ENCODE data around the gene CRADD.
"Not testable (repeated sequence)": the region's sequence is repeated elsewhere in the genome, so short reads cannot be mapped to it uniquely, and the experiment has no call there.

CRADD gene

GRCh38 chr12:93638954-93639353 lies 38.2 kb upstream of the CRADD start:
- no peaks in the 10 kb centered on the region for H3K36me3 ChIP-seq
- H3K4me3 ChIP-seq = no peak overlapping the region
- H3K9me3 ChIP-seq = no peaks in the 10 kb centered on the region
- no peaks in the 10 kb centered on the region for H3K27me3 ChIP-seq
- no peaks in the 10 kb centered on the region for H3K4me1 ChIP-seq
- no peak overlapping the region for H3K27ac ChIP-seq
- intact Hi-C loops (cut with DNase I; ENCODE audit: low total_unique reads) = no loop called here
- TF ChIP-seq CTCF (IDR thresholded peaks at IDR 0.05) = no peak
- no peak for DNase-seq

GRCh38 chr12:93639406-93639805 lies 37.8 kb upstream of the CRADD start:
- Histone ChIP-seq H3K4me1 (no peaks in the 10 kb centered on the region), H3K27ac (no peak overlapping the region), H3K4me3 (no peak overlapping the region), H3K36me3 (no peaks in the 10 kb centered on the region), H3K9me3 (no peaks in the 10 kb centered on the region), H3K27me3 (no peaks in the 10 kb centered on the region)
- TF ChIP-seq CTCF (IDR thresholded peaks at IDR 0.05) = no peak
- no peak for DNase-seq
- intact Hi-C loops (cut with DNase I; ENCODE audit: low total_unique reads) = no loop called here

GRCh38 chr12:93641380-93641779 lies 35.8 kb upstream of the CRADD start:
- H3K27me3 ChIP-seq; intact Hi-C loops (cut with DNase I; ENCODE audit: low total_unique reads); H3K4me1 ChIP-seq; H3K36me3 ChIP-seq; DNase-seq; H3K27ac ChIP-seq; H3K9me3 ChIP-seq; H3K4me3 ChIP-seq: not testable (repeated sequence)

- intact Hi-C loops (cut with DNase I; ENCODE audit: low total_unique reads) = no loop called here
- Histone ChIP-seq H3K4me3 (no peak overlapping the region), H3K27ac (no peak overlapping the region), H3K27me3 (no peaks in the 10 kb centered on the region), H3K4me1 (no peaks in the 10 kb centered on the region), H3K9me3 (no peaks in the 10 kb centered on the region), H3K36me3 (no peaks in the 10 kb centered on the region)
- no peak for TF ChIP-seq CTCF (IDR thresholded peaks at IDR 0.05)
- DNase-seq = no peak
Observed at GRCh38 chr12:93642751-93643150, 34.4 kb upstream of the CRADD start.

GRCh38 chr12:93645702-93646101 lies 31.5 kb upstream of the CRADD start:
- no peak for TF ChIP-seq CTCF (IDR thresholded peaks at IDR 0.05)
- H3K4me3 ChIP-seq = no peak overlapping the region
- intact Hi-C loops (cut with DNase I; ENCODE audit: low total_unique reads) = no loop called here
- no peak overlapping the region for H3K27ac ChIP-seq
- no peaks in the 10 kb centered on the region for H3K9me3 ChIP-seq
- DNase-seq = no peak
- H3K36me3 ChIP-seq = no peaks in the 10 kb centered on the region
- no peaks in the 10 kb centered on the region for H3K27me3 ChIP-seq
- no peaks in the 10 kb centered on the region for H3K4me1 ChIP-seq

- TF ChIP-seq CTCF (IDR thresholded peaks at IDR 0.05) = no peak
- intact Hi-C loops (cut with DNase I; ENCODE audit: low total_unique reads) = no loop called here
- no peaks in the 10 kb centered on the region for H3K9me3 ChIP-seq
- no peak overlapping the region for H3K27ac ChIP-seq
- no peak for DNase-seq
- H3K27me3 ChIP-seq = no peaks in the 10 kb centered on the region
- H3K36me3 ChIP-seq = no peaks in the 10 kb centered on the region
- H3K4me1 ChIP-seq = no peaks in the 10 kb centered on the region
- H3K4me3 ChIP-seq = no peak overlapping the region
Observed at GRCh38 chr12:93650626-93651025, 26.5 kb upstream of the CRADD start.

Data from tibial artery (tissue), 4 donors.